HL-60 (cell line): ENCODE results near the gene PON3.

ENCODE experiments used
- DNase-seq, 2 experiments: peaks; one replicate each; pipeline ENCODE4 v3.0.0-alpha.2; 2010 to 2020; ENCODE audit warnings: low read depth in 1 of 2, low spot score in 1 of 2
- H3K27ac ChIP-seq: fragments of 250-450 bp; sonication (Bioruptor Pico); replicated peaks from 2 replicates; pipeline ENCODE4 v1.5.1; 2020; ENCODE audit warnings: mild to moderate bottlenecking, moderate library complexity
- H3K27me3 ChIP-seq: fragments of 250-450 bp; sonication (Bioruptor Pico); 2 replicates; pipeline ENCODE4 v1.5.1; 2021; ENCODE audit warnings: mild to moderate bottlenecking, moderate library complexity; ENCODE audit not compliant: insufficient read depth, poor library complexity, severe bottlenecking
- H3K4me3 ChIP-seq: replicated peaks from 2 replicates; pipeline ENCODE4 v1.5.1; 2011; ENCODE audit warnings: mild to moderate bottlenecking, control low read depth, low read length; ENCODE audit not compliant: insufficient read depth
- GABPA ChIP-seq: IDR thresholded peaks from 2 replicates; pipeline ENCODE4 v1.6.1; 2012; ENCODE audit warnings: low read depth
- POLR2AphosphoS5 ChIP-seq: IDR thresholded peaks from 2 replicates; pipeline ENCODE4 v1.6.1; 2012; ENCODE audit warnings: low read depth
- REST ChIP-seq: IDR thresholded peaks from 2 replicates; pipeline ENCODE4 v1.6.1; 2012; ENCODE audit warnings: low read depth; ENCODE audit not compliant: insufficient replicate concordance
- SPI1 ChIP-seq: IDR thresholded peaks from 2 replicates; pipeline ENCODE4 v1.6.1; 2012; ENCODE audit warnings: low read depth, mild to moderate bottlenecking, borderline replicate concordance
- TF ChIP-seq, protein P1 (sequence below): IDR thresholded peaks from one replicate; pipeline ENCODE4 v1.5.1; 2011; ENCODE audit warnings: low read length, control low read depth, inconsistent platforms; ENCODE audit not compliant: insufficient read depth

PON3 gene

GRCh38 chr7:95323410-95324129 lies 72.6 kb downstream of the PON3 start:
- DNase-seq, result no peak
- no peaks in the 10 kb centered on the region for H3K27me3 ChIP-seq
- H3K4me3 ChIP-seq, result no peak overlapping the region
- H3K27ac ChIP-seq, result no peak overlapping the region
- no peak for TF ChIP-seq SPI1
- no peak for TF ChIP-seq POLR2AphosphoS5
- TF ChIP-seq, protein P1, sequence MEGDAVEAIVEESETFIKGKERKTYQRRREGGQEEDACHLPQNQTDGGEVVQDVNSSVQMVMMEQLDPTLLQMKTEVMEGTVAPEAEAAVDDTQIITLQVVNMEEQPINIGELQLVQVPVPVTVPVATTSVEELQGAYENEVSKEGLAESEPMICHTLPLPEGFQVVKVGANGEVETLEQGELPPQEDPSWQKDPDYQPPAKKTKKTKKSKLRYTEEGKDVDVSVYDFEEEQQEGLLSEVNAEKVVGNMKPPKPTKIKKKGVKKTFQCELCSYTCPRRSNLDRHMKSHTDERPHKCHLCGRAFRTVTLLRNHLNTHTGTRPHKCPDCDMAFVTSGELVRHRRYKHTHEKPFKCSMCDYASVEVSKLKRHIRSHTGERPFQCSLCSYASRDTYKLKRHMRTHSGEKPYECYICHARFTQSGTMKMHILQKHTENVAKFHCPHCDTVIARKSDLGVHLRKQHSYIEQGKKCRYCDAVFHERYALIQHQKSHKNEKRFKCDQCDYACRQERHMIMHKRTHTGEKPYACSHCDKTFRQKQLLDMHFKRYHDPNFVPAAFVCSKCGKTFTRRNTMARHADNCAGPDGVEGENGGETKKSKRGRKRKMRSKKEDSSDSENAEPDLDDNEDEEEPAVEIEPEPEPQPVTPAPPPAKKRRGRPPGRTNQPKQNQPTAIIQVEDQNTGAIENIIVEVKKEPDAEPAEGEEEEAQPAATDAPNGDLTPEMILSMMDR, result no peak
- no peak for TF ChIP-seq GABPA
- TF ChIP-seq REST, result no peak

- H3K4me3 ChIP-seq, result no peak overlapping the region
- no peaks in the 10 kb centered on the region for H3K27me3 ChIP-seq
- no peak for DNase-seq
- no peak overlapping the region for H3K27ac ChIP-seq
- TF ChIP-seq, protein P1, result no peak
- TF ChIP-seq POLR2AphosphoS5 (no peak), REST (no peak), SPI1 (no peak), GABPA (no peak)
Observed at GRCh38 chr7:95322854-95323253, 73.3 kb downstream of the PON3 start.

GRCh38 chr7:95322396-95322795 lies 73.8 kb downstream of the PON3 start:
- H3K27me3 ChIP-seq, result no peaks in the 10 kb centered on the region
- no peak overlapping the region for H3K27ac ChIP-seq
- no peak for TF ChIP-seq REST
- H3K4me3 ChIP-seq, result no peak overlapping the region
- DNase-seq, result peak in 1 of 2 experiments; percentile 3
